Mesothelial cell of epicardium (in vitro differentiated cells): ENCODE data around the gene NFAT5. TPM values are rescaled to one million over a fixed set of nuclear protein-coding genes. Genes with fewer than 3 reads are reported as not detected.
"Not testable (repeated sequence)": the region's sequence is repeated elsewhere in the genome, so short reads cannot be mapped to it uniquely, and the experiment has no call there.

Experiments
- DNase-seq, 2 experiments: peaks; one replicate each; pipeline ENCODE4 v3.0.0; 2021; ENCODE audit warnings: low spot score in 2 of 2; ENCODE audit not compliant: unreplicated experiment in 2 of 2
- H3K27ac Mint-ChIP-seq: 2 replicates; pipeline ENCODE4 v1.8.0; 2021; ENCODE audit warnings: mixed read lengths
- H3K27me3 Mint-ChIP-seq: 2 replicates; pipeline ENCODE4 v1.8.0; 2021; ENCODE audit warnings: low read depth, mixed read lengths
- H3K36me3 Mint-ChIP-seq: 2 replicates; pipeline ENCODE4 v1.8.0; 2021; ENCODE audit warnings: mixed read lengths
- H3K4me1 Mint-ChIP-seq: 2 replicates; pipeline ENCODE4 v1.8.0; 2021; ENCODE audit warnings: mixed read lengths
- H3K4me3 Mint-ChIP-seq: 2 replicates; pipeline ENCODE4 v1.8.0; 2021; ENCODE audit warnings: mild to moderate bottlenecking, moderate library complexity, mixed read lengths
- H3K9me3 Mint-ChIP-seq: 2 replicates; pipeline ENCODE4 v1.8.0; 2021; ENCODE audit warnings: mixed read lengths
- total RNA-seq: library from RNA; stranded (reverse); gene quantifications from 3 replicates; pipeline ENCODE4 v1.2.1, GENCODE V29; 2021
- TF ChIP-seq, protein P1 (sequence below): fragments of 200-600 bp; sonication (generic); IDR thresholded peaks from one replicate; pipeline ENCODE4 v1.5.0; 2021; ENCODE audit warnings: antibody characterized with exemption; ENCODE audit not compliant: unreplicated experiment

The NFAT5 gene
- total RNA-seq, 1 donor from 2014 or later = 92.5 TPM

DNA sequence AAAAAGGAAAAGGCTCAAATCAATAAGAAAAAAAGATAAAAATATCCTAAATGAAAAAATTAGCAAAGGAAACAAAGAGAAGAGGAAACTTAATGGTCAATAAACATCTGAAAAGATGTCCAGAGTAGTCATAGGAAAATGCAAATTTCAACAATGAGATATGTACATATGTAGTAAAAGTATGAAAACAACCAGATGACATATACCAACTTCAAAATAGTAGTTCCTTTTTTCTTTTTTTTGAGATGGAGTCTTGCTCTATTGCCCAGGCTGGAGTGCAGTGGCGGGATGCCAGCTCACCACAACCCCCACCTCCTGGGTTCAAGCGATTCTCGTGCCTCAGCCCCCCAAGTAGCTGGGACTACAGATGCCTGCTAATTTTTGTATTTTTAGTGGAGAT lies 21.7 kb upstream of the NFAT5 start:
- Mint-ChIP-seq H3K27ac (no peak overlapping the region), H3K9me3 (no peaks in the 10 kb centered on the region), H3K4me3 (no peak overlapping the region), H3K4me1 (peaks cover 2% of the 10 kb centered on the region), H3K27me3 (no peaks in the 10 kb centered on the region), H3K36me3 (no peaks in the 10 kb centered on the region)
- TF ChIP-seq, protein P1, sequence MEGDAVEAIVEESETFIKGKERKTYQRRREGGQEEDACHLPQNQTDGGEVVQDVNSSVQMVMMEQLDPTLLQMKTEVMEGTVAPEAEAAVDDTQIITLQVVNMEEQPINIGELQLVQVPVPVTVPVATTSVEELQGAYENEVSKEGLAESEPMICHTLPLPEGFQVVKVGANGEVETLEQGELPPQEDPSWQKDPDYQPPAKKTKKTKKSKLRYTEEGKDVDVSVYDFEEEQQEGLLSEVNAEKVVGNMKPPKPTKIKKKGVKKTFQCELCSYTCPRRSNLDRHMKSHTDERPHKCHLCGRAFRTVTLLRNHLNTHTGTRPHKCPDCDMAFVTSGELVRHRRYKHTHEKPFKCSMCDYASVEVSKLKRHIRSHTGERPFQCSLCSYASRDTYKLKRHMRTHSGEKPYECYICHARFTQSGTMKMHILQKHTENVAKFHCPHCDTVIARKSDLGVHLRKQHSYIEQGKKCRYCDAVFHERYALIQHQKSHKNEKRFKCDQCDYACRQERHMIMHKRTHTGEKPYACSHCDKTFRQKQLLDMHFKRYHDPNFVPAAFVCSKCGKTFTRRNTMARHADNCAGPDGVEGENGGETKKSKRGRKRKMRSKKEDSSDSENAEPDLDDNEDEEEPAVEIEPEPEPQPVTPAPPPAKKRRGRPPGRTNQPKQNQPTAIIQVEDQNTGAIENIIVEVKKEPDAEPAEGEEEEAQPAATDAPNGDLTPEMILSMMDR = no peak
- no peak for DNase-seq

DNA sequence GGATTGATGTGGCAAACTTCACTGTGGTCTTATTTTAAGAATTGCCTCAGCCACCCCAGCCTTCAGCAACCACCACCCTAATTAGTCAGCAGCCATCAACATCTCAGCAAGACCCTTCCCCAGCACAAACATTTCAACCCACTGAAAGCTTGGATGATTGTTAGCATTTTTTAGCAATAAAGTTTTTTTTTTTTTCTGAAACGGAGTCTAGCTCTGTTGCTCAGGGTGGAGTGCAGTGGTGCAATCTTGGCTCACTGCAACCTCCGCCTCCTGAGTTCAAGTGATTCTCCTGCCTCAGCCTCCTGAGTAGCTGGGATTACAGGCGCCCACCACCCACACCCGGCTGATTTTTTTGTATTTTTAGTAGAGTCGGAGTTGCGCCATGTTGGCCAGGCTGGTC lies 19.1 kb upstream of the NFAT5 start:
- H3K27ac Mint-ChIP-seq = not testable (repeated sequence)

DNA sequence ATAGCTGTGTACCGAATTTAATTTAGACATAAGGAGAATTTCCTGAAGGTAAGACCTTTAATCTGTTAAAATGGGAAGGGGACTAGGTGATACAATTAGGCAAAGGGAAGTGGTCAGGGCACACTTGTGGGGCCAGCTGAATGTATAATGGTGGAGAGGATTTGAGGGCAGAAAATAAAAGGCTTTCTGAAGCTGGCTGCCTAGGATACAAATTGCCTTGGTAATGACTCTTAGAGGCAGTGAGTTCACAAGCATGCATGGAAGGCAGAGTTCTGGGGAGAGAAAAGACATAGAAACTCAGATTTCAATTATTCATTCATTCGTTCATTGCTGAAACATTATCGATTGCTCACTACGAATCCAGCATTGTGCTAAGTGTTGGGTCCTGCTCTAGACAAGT lies 12.4 kb upstream of the NFAT5 start:
- no peak for DNase-seq
- no peak overlapping the region for H3K4me3 Mint-ChIP-seq
- TF ChIP-seq, protein P1 = no peak
- peaks cover 4% of the 10 kb centered on the region for H3K4me1 Mint-ChIP-seq
- H3K27ac Mint-ChIP-seq = no peak overlapping the region
- peaks cover 5% of the 10 kb centered on the region for H3K36me3 Mint-ChIP-seq
- H3K9me3 Mint-ChIP-seq = peaks cover 4% of the 10 kb centered on the region
- H3K27me3 Mint-ChIP-seq = no peaks in the 10 kb centered on the region

More for the DNA sequence above, 19.1 kb upstream of the NFAT5 start:
- H3K4me3 Mint-ChIP-seq, H3K27me3 Mint-ChIP-seq, DNase-seq, H3K36me3 Mint-ChIP-seq, H3K4me1 Mint-ChIP-seq, H3K9me3 Mint-ChIP-seq: not testable (repeated sequence)

DNA sequence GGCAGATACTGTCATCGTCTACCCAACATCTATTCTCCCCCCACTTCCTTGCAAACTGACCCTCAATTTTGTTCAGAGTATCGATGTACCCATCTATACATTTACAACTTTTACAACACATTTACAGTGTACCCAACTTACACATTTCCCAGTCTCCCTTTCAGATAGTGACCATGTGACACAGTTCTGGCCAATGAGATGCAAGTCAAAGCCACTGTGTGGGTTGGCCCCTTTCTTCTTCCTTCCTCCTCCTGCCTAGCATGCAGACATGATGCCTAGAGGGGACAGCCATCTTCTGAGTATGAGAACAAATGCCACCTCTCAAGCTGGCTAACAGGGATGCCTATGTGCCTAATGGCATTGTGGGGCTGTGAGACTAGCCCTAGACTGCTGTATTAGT lies 11.3 kb upstream of the NFAT5 start:
- Mint-ChIP-seq H3K4me3 (no peak overlapping the region), H3K27ac (no peak overlapping the region), H3K36me3 (peaks cover 5% of the 10 kb centered on the region), H3K27me3 (no peaks in the 10 kb centered on the region), H3K4me1 (peaks cover 4% of the 10 kb centered on the region), H3K9me3 (peaks cover 4% of the 10 kb centered on the region)
- TF ChIP-seq, protein P1 = no peak
- DNase-seq = no peak

DNA sequence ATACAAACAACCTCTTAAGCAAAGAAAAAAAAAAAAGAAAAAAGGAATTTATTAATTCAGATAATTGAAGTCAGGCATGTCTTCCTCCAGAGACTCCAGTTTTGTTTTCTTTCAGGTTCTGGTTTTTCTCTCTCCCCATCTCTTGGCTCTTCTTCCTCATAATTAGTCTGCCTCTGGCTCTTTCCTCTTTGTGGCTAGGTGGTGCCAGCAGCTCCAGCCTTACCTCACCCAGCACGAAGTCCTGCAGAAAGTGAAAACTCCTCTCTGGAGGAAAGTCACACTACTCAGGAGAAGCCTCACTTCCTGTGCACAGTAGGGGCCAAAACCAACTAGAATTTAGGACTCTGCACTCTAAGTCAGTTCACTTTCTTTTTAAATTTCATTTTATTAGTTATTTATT lies 10.3 kb upstream of the NFAT5 start:
- H3K27ac Mint-ChIP-seq = peak overlapping the region; percentile 76

DNA sequence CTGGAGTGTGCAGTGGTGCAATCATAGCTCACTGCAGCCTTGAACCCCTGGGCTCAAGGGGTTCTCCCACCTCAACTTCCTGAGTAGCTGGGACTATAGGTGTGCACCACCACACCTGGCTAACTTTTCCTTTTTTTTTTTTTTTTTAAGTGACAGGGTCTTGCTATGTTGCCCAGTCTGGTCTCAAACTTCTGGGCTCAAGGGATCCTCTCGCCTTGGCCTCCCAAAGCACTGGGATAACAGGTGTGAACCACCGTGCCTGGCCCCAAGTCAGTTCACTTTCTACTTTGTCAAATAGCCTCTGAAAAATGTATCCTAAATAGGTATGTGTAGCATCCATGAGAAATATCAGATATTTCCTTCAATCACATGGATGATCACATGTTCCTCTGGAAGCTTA lies 9.9 kb upstream of the NFAT5 start:
- peaks cover 4% of the 10 kb centered on the region for H3K4me1 Mint-ChIP-seq

More for the DNA sequence above, 10.3 kb upstream of the NFAT5 start:
- Mint-ChIP-seq H3K36me3 (peaks cover 5% of the 10 kb centered on the region), H3K4me3 (no peak overlapping the region), H3K9me3 (peaks cover 4% of the 10 kb centered on the region), H3K27me3 (no peaks in the 10 kb centered on the region), H3K4me1 (peaks cover 4% of the 10 kb centered on the region)
- TF ChIP-seq, protein P1 = no peak
- no peak for DNase-seq

More for the DNA sequence above, 9.9 kb upstream of the NFAT5 start:
- H3K9me3 Mint-ChIP-seq = peaks cover 4% of the 10 kb centered on the region
- TF ChIP-seq, protein P1 = no peak
- H3K27ac Mint-ChIP-seq = no peak overlapping the region
- no peaks in the 10 kb centered on the region for H3K27me3 Mint-ChIP-seq
- peaks cover 5% of the 10 kb centered on the region for H3K36me3 Mint-ChIP-seq
- H3K4me3 Mint-ChIP-seq = no peak overlapping the region
- no peak for DNase-seq
